ENCODE results near the gene ADAM10. TPM values are rescaled to one million over a fixed set of nuclear protein-coding genes. Genes with fewer than 3 reads are reported as not detected.

Gene ADAM10
- total and polyA plus RNA-seq, 5 donors from 2014 or later, result 149 to 183 (median 156) TPM

- no peaks in the 10 kb centered on the region for H3K9me3 ChIP-seq (ENCODE audit: control insufficient read depth in 2 of 2, low read length in 2 of 2)
- no peak for DNase-seq
- no peak overlapping the region for H3K4me3 ChIP-seq (ENCODE audit: low read depth, low read length)
- peak overlapping the region in 2 of 3 donors; percentile 10 to 11 for H3K27ac Mint-ChIP-seq
- no peak overlapping the region for H3K27ac ChIP-seq (ENCODE audit: insufficient read depth, low read length, poor library complexity, severe bottlenecking)
- peaks cover 0 to 6% (median under 1%) of the 10 kb centered on the region in 7 donors for H3K9me3 Mint-ChIP-seq
- no peak for ATAC-seq (ENCODE audit: low read depth in 2 of 2)
- no peaks in the 10 kb centered on the region for H3K36me3 ChIP-seq (ENCODE audit: control insufficient read depth, insufficient read depth, low read length)
- no peaks in the 10 kb centered on the region for H3K27me3 ChIP-seq (ENCODE audit: control insufficient read depth, insufficient read depth, low read length)
- H3K36me3 Mint-ChIP-seq, result no peaks in the 10 kb centered on the region
- no peak overlapping the region for H3K4me3 Mint-ChIP-seq
- H3K27me3 Mint-ChIP-seq, result peaks cover 5% of the 10 kb centered on the region
- peaks cover 8% of the 10 kb centered on the region for H3K4me1 ChIP-seq (ENCODE audit: control insufficient read depth, insufficient read depth, low read length, poor library complexity, severe bottlenecking)
- peaks cover 9 to 16% (median 12%) of the 10 kb centered on the region in 4 donors for H3K4me1 Mint-ChIP-seq
Observed at GRCh38 chr15:58564981-58565380, 184.5 kb downstream of the ADAM10 start.

GRCh38 chr15:58562135-58562534 is 187.4 kb downstream of the ADAM10 start:
- Histone ChIP-seq H3K9me3 (ENCODE audit: control insufficient read depth in 2 of 2, low read length in 2 of 2) (no peaks in the 10 kb centered on the region), H3K27ac (ENCODE audit: insufficient read depth, low read length, poor library complexity, severe bottlenecking) (no peak overlapping the region), H3K4me1 (ENCODE audit: control insufficient read depth, insufficient read depth, low read length, poor library complexity, severe bottlenecking) (no peaks in the 10 kb centered on the region), H3K27me3 (ENCODE audit: control insufficient read depth, insufficient read depth, low read length) (no peaks in the 10 kb centered on the region), H3K36me3 (ENCODE audit: control insufficient read depth, insufficient read depth, low read length) (no peaks in the 10 kb centered on the region), H3K4me3 (ENCODE audit: low read depth, low read length) (no peak overlapping the region)
- no peak for ATAC-seq (ENCODE audit: low read depth in 2 of 2)
- DNase-seq, result no peak
- no peak overlapping the region for H3K27ac Mint-ChIP-seq
- H3K4me3 Mint-ChIP-seq, result no peak overlapping the region
- peaks cover 0 to 1% (median 0%) of the 10 kb centered on the region in 7 donors for H3K9me3 Mint-ChIP-seq
- H3K27me3 Mint-ChIP-seq, result peaks cover 5% of the 10 kb centered on the region
- H3K36me3 Mint-ChIP-seq, result no peaks in the 10 kb centered on the region
- peaks cover 0 to 3% (median 0%) of the 10 kb centered on the region in 4 donors for H3K4me1 Mint-ChIP-seq

- H3K36me3 ChIP-seq (ENCODE audit: control insufficient read depth, insufficient read depth, low read length), result no peaks in the 10 kb centered on the region
- no peaks in the 10 kb centered on the region for H3K4me1 ChIP-seq (ENCODE audit: control insufficient read depth, insufficient read depth, low read length, poor library complexity, severe bottlenecking)
- H3K27ac ChIP-seq (ENCODE audit: insufficient read depth, low read length, poor library complexity, severe bottlenecking), result no peak overlapping the region
- no peaks in the 10 kb centered on the region for H3K27me3 ChIP-seq (ENCODE audit: control insufficient read depth, insufficient read depth, low read length)
- Mint-ChIP-seq H3K36me3 (no peaks in the 10 kb centered on the region), H3K4me1 (peaks cover 0 to 3% (median 0%) of the 10 kb centered on the region in 4 donors), H3K27ac (no peak overlapping the region), H3K9me3 (peaks cover 0 to 1% (median 0%) of the 10 kb centered on the region in 7 donors), H3K4me3 (peak overlapping the region in 1 of 4 donors; percentile 35), H3K27me3 (peaks cover 5% of the 10 kb centered on the region)
- DNase-seq (no peak), ATAC-seq (ENCODE audit: low read depth in 2 of 2) (no peak)
- no peak overlapping the region for H3K4me3 ChIP-seq (ENCODE audit: low read depth, low read length)
- H3K9me3 ChIP-seq (ENCODE audit: control insufficient read depth in 2 of 2, low read length in 2 of 2), result no peaks in the 10 kb centered on the region
Observed at GRCh38 chr15:58561321-58561720, 188.2 kb downstream of the ADAM10 start.

GRCh38 chr15:58559904-58560588 is 189.5 kb downstream of the ADAM10 start:
- H3K27ac ChIP-seq (ENCODE audit: insufficient read depth, low read length, poor library complexity, severe bottlenecking), result no peak overlapping the region
- H3K9me3 Mint-ChIP-seq, result peaks cover 0 to 1% (median 0%) of the 10 kb centered on the region in 7 donors
- H3K4me1 Mint-ChIP-seq, result peaks cover 0 to 1% (median 0%) of the 10 kb centered on the region in 4 donors
- no peaks in the 10 kb centered on the region for H3K36me3 Mint-ChIP-seq
- no peak overlapping the region for H3K4me3 Mint-ChIP-seq
- no peaks in the 10 kb centered on the region for H3K36me3 ChIP-seq (ENCODE audit: control insufficient read depth, insufficient read depth, low read length)
- no peaks in the 10 kb centered on the region for H3K27me3 ChIP-seq (ENCODE audit: control insufficient read depth, insufficient read depth, low read length)
- no peaks in the 10 kb centered on the region for H3K9me3 ChIP-seq (ENCODE audit: control insufficient read depth in 2 of 2, low read length in 2 of 2)
- peaks cover 2% of the 10 kb centered on the region for H3K27me3 Mint-ChIP-seq
- DNase-seq, result no peak
- no peak for ATAC-seq (ENCODE audit: low read depth in 2 of 2)
- no peak overlapping the region for H3K27ac Mint-ChIP-seq
- H3K4me3 ChIP-seq (ENCODE audit: low read depth, low read length), result no peak overlapping the region
- no peaks in the 10 kb centered on the region for H3K4me1 ChIP-seq (ENCODE audit: control insufficient read depth, insufficient read depth, low read length, poor library complexity, severe bottlenecking)

GRCh38 chr15:58558777-58559176 is 190.7 kb downstream of the ADAM10 start:
- Histone ChIP-seq H3K4me3 (ENCODE audit: low read depth, low read length) (no peak overlapping the region), H3K36me3 (ENCODE audit: control insufficient read depth, insufficient read depth, low read length) (no peaks in the 10 kb centered on the region), H3K27ac (ENCODE audit: insufficient read depth, low read length, poor library complexity, severe bottlenecking) (no peak overlapping the region), H3K27me3 (ENCODE audit: control insufficient read depth, insufficient read depth, low read length) (no peaks in the 10 kb centered on the region), H3K9me3 (ENCODE audit: control insufficient read depth in 2 of 2, low read length in 2 of 2) (no peaks in the 10 kb centered on the region), H3K4me1 (ENCODE audit: control insufficient read depth, insufficient read depth, low read length, poor library complexity, severe bottlenecking) (no peaks in the 10 kb centered on the region)
- peaks cover 0 to 1% (median 0%) of the 10 kb centered on the region in 7 donors for H3K9me3 Mint-ChIP-seq
- H3K27me3 Mint-ChIP-seq, result no peaks in the 10 kb centered on the region
- no peak overlapping the region for H3K4me3 Mint-ChIP-seq
- DNase-seq (no peak), ATAC-seq (ENCODE audit: low read depth in 2 of 2) (no peak)
- no peaks in the 10 kb centered on the region for H3K36me3 Mint-ChIP-seq
- no peak overlapping the region for H3K27ac Mint-ChIP-seq
- peaks cover 0 to 2% (median 0%) of the 10 kb centered on the region in 4 donors for H3K4me1 Mint-ChIP-seq

- no peaks in the 10 kb centered on the region for H3K9me3 ChIP-seq (ENCODE audit: control insufficient read depth in 2 of 2, low read length in 2 of 2)
- Mint-ChIP-seq H3K27ac (peak overlapping the region in 1 of 3 donors; percentile 71), H3K4me3 (no peak overlapping the region), H3K9me3 (peaks cover 0 to 1% (median 0%) of the 10 kb centered on the region in 7 donors), H3K36me3 (no peaks in the 10 kb centered on the region), H3K4me1 (peaks cover 0 to 5% (median under 1%) of the 10 kb centered on the region in 4 donors), H3K27me3 (no peaks in the 10 kb centered on the region)
- DNase-seq (no peak), ATAC-seq (ENCODE audit: low read depth in 2 of 2) (no peak)
- H3K4me1 ChIP-seq (ENCODE audit: control insufficient read depth, insufficient read depth, low read length, poor library complexity, severe bottlenecking), result no peaks in the 10 kb centered on the region
- H3K27me3 ChIP-seq (ENCODE audit: control insufficient read depth, insufficient read depth, low read length), result no peaks in the 10 kb centered on the region
- no peak overlapping the region for H3K4me3 ChIP-seq (ENCODE audit: low read depth, low read length)
- H3K36me3 ChIP-seq (ENCODE audit: control insufficient read depth, insufficient read depth, low read length), result no peaks in the 10 kb centered on the region
- no peak overlapping the region for H3K27ac ChIP-seq (ENCODE audit: insufficient read depth, low read length, poor library complexity, severe bottlenecking)
Observed at GRCh38 chr15:58556541-58556940, 193.0 kb downstream of the ADAM10 start.

- peak overlapping the region in 2 of 3 donors; percentile 18 to 71 for H3K27ac Mint-ChIP-seq
Observed at GRCh38 chr15:58556028-58556361, 193.5 kb downstream of the ADAM10 start.

More at GRCh38 chr15:58556028-58556361, 193.5 kb downstream of the ADAM10 start:
- Mint-ChIP-seq H3K27me3 (no peaks in the 10 kb centered on the region), H3K4me3 (no peak overlapping the region), H3K36me3 (no peaks in the 10 kb centered on the region), H3K9me3 (peaks cover 0 to 1% (median 0%) of the 10 kb centered on the region in 7 donors), H3K4me1 (peaks cover 0 to 9% (median 3%) of the 10 kb centered on the region in 4 donors)
- Histone ChIP-seq H3K4me3 (ENCODE audit: low read depth, low read length) (no peak overlapping the region), H3K9me3 (ENCODE audit: control insufficient read depth in 2 of 2, low read length in 2 of 2) (no peaks in the 10 kb centered on the region), H3K4me1 (ENCODE audit: control insufficient read depth, insufficient read depth, low read length, poor library complexity, severe bottlenecking) (no peaks in the 10 kb centered on the region), H3K27ac (ENCODE audit: insufficient read depth, low read length, poor library complexity, severe bottlenecking) (no peak overlapping the region), H3K27me3 (ENCODE audit: control insufficient read depth, insufficient read depth, low read length) (no peaks in the 10 kb centered on the region), H3K36me3 (ENCODE audit: control insufficient read depth, insufficient read depth, low read length) (no peaks in the 10 kb centered on the region)
- ATAC-seq (ENCODE audit: low read depth in 2 of 2) (no peak), DNase-seq (no peak)
